Measurements from ENCODE around the gene SELENOO.

The SELENOO gene

GRCh38 chr22:50216055-50216683 lies 15.4 kb downstream of the SELENOO start:
- DNase-seq (ENCODE audit: low read depth in 2 of 2) = no peak

GRCh38 chr22:50216684-50217520 lies 16.1 kb downstream of the SELENOO start:
- no peak for DNase-seq (ENCODE audit: low read depth in 2 of 2)

GRCh38 chr22:50217543-50218152 lies 16.8 kb downstream of the SELENOO start:
- DNase-seq (ENCODE audit: low read depth in 2 of 2) = no peak

GRCh38 chr22:50218153-50218995 lies 17.6 kb downstream of the SELENOO start:
- DNase-seq (ENCODE audit: low read depth in 2 of 2) = no peak

GRCh38 chr22:50218996-50219727 lies 18.4 kb downstream of the SELENOO start:
- no peak for DNase-seq (ENCODE audit: low read depth in 2 of 2)

GRCh38 chr22:50219800-50220602 lies 19.2 kb downstream of the SELENOO start:
- DNase-seq (ENCODE audit: low read depth in 2 of 2) = no peak

GRCh38 chr22:50220603-50221409 lies 20.0 kb downstream of the SELENOO start:
- no peak for DNase-seq (ENCODE audit: low read depth in 2 of 2)

GRCh38 chr22:50221410-50222300 lies 20.8 kb downstream of the SELENOO start:
- no peak for DNase-seq (ENCODE audit: low read depth in 2 of 2)

- DNase-seq (ENCODE audit: low read depth in 2 of 2) = no peak
Observed at GRCh38 chr22:50222508-50222907, 21.7 kb downstream of the SELENOO start.

- no peak for DNase-seq (ENCODE audit: low read depth in 2 of 2)
Observed at GRCh38 chr22:50224071-50224470, 23.3 kb downstream of the SELENOO start.

GRCh38 chr22:50225200-50225969 lies 24.6 kb downstream of the SELENOO start:
- no peak for DNase-seq (ENCODE audit: low read depth in 2 of 2)

- DNase-seq (ENCODE audit: low read depth in 2 of 2) = no peak
Observed at GRCh38 chr22:50226063-50226874, 25.5 kb downstream of the SELENOO start.

- no peak for DNase-seq (ENCODE audit: low read depth in 2 of 2)
Observed at GRCh38 chr22:50226875-50227165, 26.0 kb downstream of the SELENOO start.

GRCh38 chr22:50227579-50228215 lies 26.9 kb downstream of the SELENOO start:
- DNase-seq (ENCODE audit: low read depth in 2 of 2) = no peak

- DNase-seq (ENCODE audit: low read depth in 2 of 2) = no peak
Observed at GRCh38 chr22:50228366-50228765, 27.6 kb downstream of the SELENOO start.

- no peak for DNase-seq (ENCODE audit: low read depth in 2 of 2)
Observed at GRCh38 chr22:50229370-50229769, 28.6 kb downstream of the SELENOO start.
